Astrocyte of the spinal cord (primary cell): Measurements from ENCODE around the gene TEX51.

ENCODE experiments used
- DNase-seq: peaks from one replicate; pipeline ENCODE4 v3.0.0; 2011; ENCODE audit warnings: low read depth, low spot score
- H3K4me3 ChIP-seq: 2 replicates; pipeline ENCODE4 v1.5.1; 2011; ENCODE audit warnings: low read depth, mild to moderate bottlenecking, low read length, moderate library complexity
- CTCF ChIP-seq: IDR thresholded peaks from 2 replicates; pipeline ENCODE4 v1.5.1; 2012; ENCODE audit warnings: low read depth, mild to moderate bottlenecking, low read length, inconsistent platforms
- in situ Hi-C: cut with HindIII; loops from 2 replicates; pipeline ENCODE4 v1.10.0; 2017; ENCODE audit warnings: low sequenced_read_pairs

TEX51 gene

GRCh38 chr2:126890136-126890510 is 8.6 kb upstream of the TEX51 start:
- in situ Hi-C loops, result no loop called here
- DNase-seq, result no peak
- no peak for TF ChIP-seq CTCF
- H3K4me3 ChIP-seq, result no peak overlapping the region

GRCh38 chr2:126890551-126891450 is 7.9 kb upstream of the TEX51 start:
- TF ChIP-seq CTCF, result no peak
- no peak overlapping the region for H3K4me3 ChIP-seq
- no peak for DNase-seq
- in situ Hi-C loops, result no loop called here

GRCh38 chr2:126891681-126892500 is 6.8 kb upstream of the TEX51 start:
- no peak for TF ChIP-seq CTCF
- no peak for DNase-seq
- in situ Hi-C loops, result no loop called here
- H3K4me3 ChIP-seq, result no peak overlapping the region

DNA sequence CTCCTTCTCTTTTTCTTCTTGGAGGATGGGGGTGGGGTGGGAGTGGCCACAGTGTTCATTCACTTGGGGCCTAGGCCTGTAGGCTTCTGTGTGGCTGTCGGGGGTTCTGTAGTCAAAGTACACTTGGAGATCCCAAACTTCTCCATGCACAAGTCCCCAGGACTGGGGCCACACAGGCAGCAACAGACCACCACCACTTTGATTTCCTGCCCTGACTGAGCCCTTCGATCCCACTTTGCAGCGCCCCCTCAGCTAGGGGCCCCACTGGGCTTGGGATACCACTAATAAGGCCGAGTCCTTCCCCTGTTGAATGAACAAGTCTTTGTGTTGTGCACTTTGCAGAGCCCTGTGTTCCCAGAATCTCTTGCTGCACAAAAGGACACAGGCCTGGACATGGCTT is 5.5 kb upstream of the TEX51 start:
- in situ Hi-C loops, result no loop called here
- TF ChIP-seq CTCF, result no peak
- H3K4me3 ChIP-seq, result no peak overlapping the region
- DNase-seq, result no peak

- DNase-seq, result no peak
- in situ Hi-C loops, result no loop called here
- H3K4me3 ChIP-seq, result no peak overlapping the region
- no peak for TF ChIP-seq CTCF
Observed at GRCh38 chr2:126893606-126894005, 5.1 kb upstream of the TEX51 start.

DNA sequence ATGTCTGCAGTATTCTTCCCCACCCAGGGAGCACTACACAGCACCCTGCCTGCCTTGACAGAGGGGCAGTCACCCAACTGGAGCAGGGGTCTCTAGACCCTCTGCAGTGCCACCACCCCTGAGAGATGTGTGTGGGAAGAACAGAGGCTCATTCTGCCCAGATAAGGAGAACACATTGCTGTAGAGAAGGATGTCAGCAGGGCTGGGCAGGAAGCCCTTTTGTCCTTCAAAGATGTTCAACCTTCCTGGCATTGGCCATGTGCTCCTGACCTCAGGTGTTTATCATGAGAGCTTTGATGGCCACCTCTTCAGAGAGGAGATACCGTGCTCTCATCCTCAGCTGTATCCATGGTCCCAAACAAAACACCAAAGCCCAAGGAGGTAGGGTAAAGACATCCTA is 4.6 kb upstream of the TEX51 start:
- TF ChIP-seq CTCF, result no peak
- in situ Hi-C loops, result no loop called here
- no peak overlapping the region for H3K4me3 ChIP-seq
- DNase-seq, result no peak
